NCI-H2227 (cell line): ENCODE results near the gene CLSTN1.

Experiments used
- DNase-seq: peaks from one replicate; lab custom pipeline; 2025; ENCODE audit not compliant: unreplicated experiment; lab: John Stamatoyannopoulos, UW

The CLSTN1 gene

GRCh38 chr1:9688599-9688998 is 135.2 kb downstream of the CLSTN1 start:
- no peak for DNase-seq

GRCh38 chr1:9687874-9688582 is 135.7 kb downstream of the CLSTN1 start:
- DNase-seq: peak; percentile 48

DNA sequence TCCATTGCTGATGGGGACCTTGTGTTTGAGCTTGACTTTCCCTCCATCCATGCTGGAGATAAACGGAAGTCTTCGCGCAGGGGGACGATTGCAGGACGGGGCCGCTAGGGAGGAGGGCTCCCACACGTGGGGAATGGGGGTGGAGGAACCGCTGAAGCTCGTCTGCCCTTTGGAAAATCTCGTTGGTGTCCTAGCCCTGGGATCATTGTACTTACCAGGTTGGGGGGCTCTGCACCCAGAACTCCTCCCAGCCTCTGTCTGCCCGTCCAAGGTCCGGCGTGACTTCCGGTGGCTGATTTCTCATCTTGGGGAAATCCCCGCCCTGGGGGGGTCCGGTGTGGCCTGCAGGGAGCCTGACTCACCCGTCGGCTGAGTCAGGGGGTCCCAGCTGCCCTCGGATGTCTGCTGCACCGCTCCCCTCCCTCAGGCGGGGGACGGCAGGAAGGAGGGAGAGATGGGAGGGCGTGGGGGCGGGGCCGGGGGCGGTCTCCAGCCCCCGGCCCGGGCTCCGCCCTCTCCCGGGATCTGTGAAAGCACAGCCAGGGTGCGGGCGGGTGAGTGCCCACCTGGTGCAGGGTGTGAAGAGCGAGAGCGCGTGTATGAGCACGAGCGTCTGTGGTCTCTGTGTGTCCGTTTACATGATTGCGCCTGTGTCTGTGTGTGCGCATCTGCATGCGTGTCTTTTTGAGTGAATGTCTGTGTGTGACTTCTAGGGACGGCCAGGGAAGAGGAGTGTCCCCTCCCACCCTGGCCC is 136.5 kb downstream of the CLSTN1 start:
- DNase-seq: peak; percentile 85

- no peak for DNase-seq
Observed at GRCh38 chr1:9684801-9685200, 139.0 kb downstream of the CLSTN1 start.

DNA sequence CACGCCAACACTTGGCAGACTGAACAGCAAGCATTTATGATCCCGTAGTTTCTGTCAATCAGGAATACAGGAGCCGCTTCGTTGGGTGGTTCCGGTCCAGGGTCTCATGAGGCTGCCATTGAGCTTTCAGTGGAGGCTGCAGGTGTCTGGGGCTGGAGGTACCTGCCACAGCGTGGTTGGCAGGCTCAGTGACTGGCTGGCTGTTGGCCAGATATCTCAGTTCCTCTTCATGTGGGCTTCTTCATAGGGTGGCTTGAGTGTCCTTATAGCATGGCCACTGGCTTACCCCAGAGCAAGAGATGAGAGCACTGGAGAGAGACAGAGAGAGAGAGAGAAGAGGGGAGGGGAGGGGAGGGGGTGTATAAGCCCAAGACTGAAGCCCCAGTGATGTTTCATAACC is 142.9 kb downstream of the CLSTN1 start:
- no peak for DNase-seq

GRCh38 chr1:9680091-9680490 is 143.7 kb downstream of the CLSTN1 start:
- no peak for DNase-seq
